Activated CD8-positive, alpha-beta T cell treated with anti-CD3 and anti-CD28 coated beads, Interleukin-2, amount 10 ng/mL, durations not matched to agents 7 days and 5 days (primary cell): ENCODE measurements around the gene GSG1L. TPM values are rescaled to one million over a fixed set of nuclear protein-coding genes. Genes with fewer than 3 reads are reported as not detected.

Experiments used
- ATAC-seq: fragments of 150-1000 bp; cut with Tn5 transposase; one replicate; pipeline ENCODE4 v1.10.0; 2021; ENCODE audit warnings: moderate library complexity
- CTCF ChIA-PET: fragments of 350-600 bp; sonication (Branson Sonifier 250); formaldehyde crosslinking; loops from one replicate; lab custom pipeline; 2021; ENCODE audit warnings: antibody characterized with exemption; lab: Charles Lee
- POLR2A ChIA-PET: fragments of 350-600 bp; sonication (Branson Sonifier 250); formaldehyde crosslinking; loops from one replicate; lab custom pipeline; 2021; ENCODE audit warnings: antibody characterized with exemption; lab: Charles Lee
- DNase-seq: peaks from one replicate; pipeline ENCODE4 v3.0.0-alpha.2; 2020
- H3K27ac Mint-ChIP-seq: one replicate; pipeline ENCODE4 v1.8.0; 2021; ENCODE audit warnings: mild to moderate bottlenecking, mixed read lengths
- H3K27me3 Mint-ChIP-seq: one replicate; pipeline ENCODE4 v1.8.0; 2021; ENCODE audit warnings: low read depth, mixed read lengths
- H3K36me3 Mint-ChIP-seq: one replicate; pipeline ENCODE4 v1.8.0; 2021; ENCODE audit warnings: low read depth, mixed read lengths
- H3K4me1 Mint-ChIP-seq: one replicate; pipeline ENCODE4 v1.8.0; 2021; ENCODE audit warnings: low read depth, mixed read lengths
- H3K4me3 Mint-ChIP-seq: one replicate; pipeline ENCODE4 v1.8.0; 2021; ENCODE audit warnings: mild to moderate bottlenecking, mixed read lengths
- H3K9me3 Mint-ChIP-seq: one replicate; pipeline ENCODE4 v1.8.0; 2022; ENCODE audit warnings: mixed read lengths; ENCODE audit not compliant: insufficient read depth
- total RNA-seq, 2 experiments: library from RNA; stranded (reverse); gene quantifications; one replicate each; pipeline ENCODE4 v1.2.3, GENCODE V29; 2021

Gene GSG1L
- total RNA-seq, 2 experiments from 2014 or later = 0.08 to 0.39 TPM

DNA sequence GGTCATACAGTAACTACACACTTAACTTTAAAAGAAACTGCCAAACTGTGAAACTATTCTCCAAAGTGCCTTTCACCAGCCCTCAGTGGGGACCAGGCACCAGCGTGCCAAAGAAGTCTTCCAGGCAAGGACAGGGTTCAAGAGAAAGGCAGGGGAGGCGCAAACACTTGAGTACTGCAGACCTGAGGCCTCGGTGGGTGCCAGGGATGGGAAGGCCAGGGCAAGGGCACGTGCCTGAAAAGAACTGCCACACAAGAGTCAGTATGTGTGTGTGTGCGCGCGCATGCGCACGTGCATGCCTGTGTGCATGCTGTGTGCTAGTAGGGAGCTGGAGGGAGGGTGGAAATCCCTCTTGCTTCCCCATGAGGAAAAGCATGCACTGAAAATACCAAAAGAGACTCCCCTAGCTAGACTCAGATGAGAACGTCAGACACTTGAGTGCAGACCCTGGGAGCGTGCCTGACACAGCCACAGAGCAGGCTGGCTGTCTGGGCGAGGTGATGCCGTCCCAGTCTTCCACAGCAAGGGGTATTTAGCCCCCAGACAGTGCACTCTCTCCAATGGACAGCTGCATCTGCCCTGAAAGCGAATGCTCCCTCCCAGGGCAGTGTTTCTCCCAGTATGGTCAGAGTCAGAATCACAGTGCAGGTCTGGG lies 40.1 kb upstream of the GSG1L start:
- ChIA-PET POLR2A (no interaction called here), CTCF (no interaction called here)
- DNase-seq = no peak
- no peaks in the 10 kb centered on the region for H3K4me1 Mint-ChIP-seq
- no peaks in the 10 kb centered on the region for H3K27me3 Mint-ChIP-seq
- H3K27ac Mint-ChIP-seq = peak overlapping the region; percentile 17
- no peak overlapping the region for H3K4me3 Mint-ChIP-seq
- H3K9me3 Mint-ChIP-seq = no peaks in the 10 kb centered on the region
- ATAC-seq = no peak
- peaks cover 87% of the 10 kb centered on the region for H3K36me3 Mint-ChIP-seq

DNA sequence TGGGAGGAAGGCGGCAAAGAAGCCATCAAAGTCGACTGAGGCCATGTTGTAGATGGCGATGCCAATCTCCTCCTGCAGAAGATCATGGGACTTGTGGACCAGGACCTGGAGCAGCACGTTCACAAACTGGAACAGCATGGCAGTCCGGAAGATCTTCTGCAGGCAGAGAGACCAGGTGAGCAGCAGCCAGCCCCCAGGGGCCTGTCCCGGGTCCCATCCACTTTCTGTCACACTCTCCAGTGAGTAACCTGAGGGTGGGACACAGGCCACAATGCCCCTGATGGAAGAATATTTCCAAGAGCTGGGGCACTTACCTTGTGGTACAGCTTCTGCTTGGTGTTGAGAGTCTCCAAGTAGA lies 38.0 kb upstream of the GSG1L start:
- POLR2A ChIA-PET = no interaction called here

DNA sequence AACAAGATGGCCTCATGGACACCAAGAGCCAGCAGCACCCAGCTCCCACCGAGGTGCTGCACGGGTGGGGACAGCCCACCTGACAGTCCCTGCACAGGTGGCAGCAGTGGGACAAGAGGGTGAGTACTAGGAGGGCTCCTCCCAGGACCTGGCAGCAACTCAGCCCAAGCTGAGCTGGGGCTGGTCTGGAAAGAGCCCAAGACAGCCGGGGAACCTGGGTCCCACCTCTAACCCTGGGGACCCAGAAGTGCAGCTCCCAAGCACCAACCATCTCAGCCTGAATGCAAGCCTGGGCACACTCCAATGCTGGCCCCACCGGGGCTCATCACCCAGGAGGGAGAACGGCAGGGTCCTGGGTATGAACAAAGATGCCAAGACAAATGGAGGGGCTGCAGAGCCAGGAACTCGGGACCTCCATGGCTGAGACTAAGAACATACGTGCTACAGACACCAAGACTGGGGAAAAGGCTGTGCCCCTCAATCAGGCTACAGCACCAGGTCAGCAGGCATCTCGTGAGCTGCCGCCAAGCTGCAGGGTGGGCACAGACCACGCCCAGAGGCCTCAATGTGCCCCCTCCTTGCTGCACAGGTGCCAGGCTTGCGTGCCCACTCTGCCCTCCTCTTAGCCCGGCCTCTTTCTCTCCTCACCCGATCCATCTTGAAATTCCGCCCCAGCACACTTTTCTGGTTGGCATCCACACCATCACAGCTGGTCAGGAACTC lies 37.5 kb upstream of the GSG1L start:
- H3K27ac Mint-ChIP-seq = no peak overlapping the region
- H3K9me3 Mint-ChIP-seq = no peaks in the 10 kb centered on the region
- H3K36me3 Mint-ChIP-seq = peaks cover 77% of the 10 kb centered on the region
- CTCF ChIA-PET = interaction anchor here (1.1 kb wide), 1 partner anchor 117 kb away, joined by 3 read pairs; no protein-coding TSS in a partner anchor
- POLR2A ChIA-PET = no interaction called here
- H3K4me1 Mint-ChIP-seq = no peaks in the 10 kb centered on the region
- H3K27me3 Mint-ChIP-seq = no peaks in the 10 kb centered on the region
- H3K4me3 Mint-ChIP-seq = no peak overlapping the region
- DNase-seq (no peak), ATAC-seq (no peak)

More for the DNA sequence above, 38.0 kb upstream of the GSG1L start:
- H3K27me3 Mint-ChIP-seq = no peaks in the 10 kb centered on the region
- no peaks in the 10 kb centered on the region for H3K9me3 Mint-ChIP-seq
- H3K4me1 Mint-ChIP-seq = no peaks in the 10 kb centered on the region
- DNase-seq (no peak), ATAC-seq (no peak)
- H3K4me3 Mint-ChIP-seq = no peak overlapping the region
- peaks cover 80% of the 10 kb centered on the region for H3K36me3 Mint-ChIP-seq
- H3K27ac Mint-ChIP-seq = no peak overlapping the region
- CTCF ChIA-PET = no interaction called here

DNA sequence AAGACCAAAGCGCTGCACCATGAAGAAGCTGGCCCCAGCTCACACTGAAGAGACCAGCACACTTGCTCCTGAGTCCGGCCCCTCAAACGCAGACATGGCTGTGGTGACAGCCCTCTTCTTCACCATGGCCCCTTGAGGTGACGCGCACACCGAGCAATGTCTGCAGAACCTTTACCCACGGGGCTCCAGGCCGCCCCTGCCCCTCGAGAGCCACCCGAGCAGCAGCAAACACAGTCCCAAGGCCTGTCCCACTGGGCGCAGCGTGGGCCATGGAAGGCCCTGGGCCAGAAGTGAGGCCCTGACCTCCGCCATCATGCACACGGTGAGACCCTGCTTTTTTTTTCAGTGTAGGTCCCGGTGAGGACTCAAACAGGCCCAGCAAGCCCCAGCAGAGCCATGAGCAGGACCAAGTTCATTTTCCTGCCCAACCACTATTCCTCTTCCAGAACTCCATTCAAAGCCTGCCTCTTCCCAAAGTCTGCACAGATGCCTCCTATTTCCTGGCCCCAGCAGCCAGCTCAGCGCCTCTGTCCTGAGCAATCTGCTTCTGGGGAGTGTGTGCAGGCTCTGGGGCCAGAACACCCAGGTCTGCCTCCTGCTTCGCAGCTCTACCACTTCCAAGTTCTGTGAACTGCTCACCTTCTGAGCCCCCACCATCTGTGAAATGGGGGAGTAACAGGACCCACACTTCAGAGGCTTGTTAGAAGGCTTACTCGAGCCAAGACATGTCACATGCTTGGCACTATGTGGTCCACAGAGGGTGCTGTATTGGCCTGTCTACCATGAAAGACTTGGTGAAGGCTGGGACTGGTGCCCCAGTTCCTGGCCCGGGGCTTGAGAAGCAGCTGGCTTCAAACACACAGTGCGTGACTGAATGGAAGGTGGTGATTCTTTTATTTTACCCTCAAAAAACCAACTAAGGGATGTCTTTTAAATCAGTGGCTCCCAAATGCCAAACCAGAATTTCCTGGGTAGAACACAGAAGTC lies 35.7 kb upstream of the GSG1L start:
- Mint-ChIP-seq H3K27me3 (no peaks in the 10 kb centered on the region), H3K36me3 (peaks cover 59% of the 10 kb centered on the region), H3K4me1 (no peaks in the 10 kb centered on the region), H3K4me3 (no peak overlapping the region), H3K27ac (no peak overlapping the region), H3K9me3 (no peaks in the 10 kb centered on the region)
- no peak for ATAC-seq
- POLR2A ChIA-PET = no interaction called here
- CTCF ChIA-PET = interaction anchor here (1.1 kb wide), 1 partner anchor 118 kb away, joined by 3 read pairs; no protein-coding TSS in a partner anchor
- no peak for DNase-seq

DNA sequence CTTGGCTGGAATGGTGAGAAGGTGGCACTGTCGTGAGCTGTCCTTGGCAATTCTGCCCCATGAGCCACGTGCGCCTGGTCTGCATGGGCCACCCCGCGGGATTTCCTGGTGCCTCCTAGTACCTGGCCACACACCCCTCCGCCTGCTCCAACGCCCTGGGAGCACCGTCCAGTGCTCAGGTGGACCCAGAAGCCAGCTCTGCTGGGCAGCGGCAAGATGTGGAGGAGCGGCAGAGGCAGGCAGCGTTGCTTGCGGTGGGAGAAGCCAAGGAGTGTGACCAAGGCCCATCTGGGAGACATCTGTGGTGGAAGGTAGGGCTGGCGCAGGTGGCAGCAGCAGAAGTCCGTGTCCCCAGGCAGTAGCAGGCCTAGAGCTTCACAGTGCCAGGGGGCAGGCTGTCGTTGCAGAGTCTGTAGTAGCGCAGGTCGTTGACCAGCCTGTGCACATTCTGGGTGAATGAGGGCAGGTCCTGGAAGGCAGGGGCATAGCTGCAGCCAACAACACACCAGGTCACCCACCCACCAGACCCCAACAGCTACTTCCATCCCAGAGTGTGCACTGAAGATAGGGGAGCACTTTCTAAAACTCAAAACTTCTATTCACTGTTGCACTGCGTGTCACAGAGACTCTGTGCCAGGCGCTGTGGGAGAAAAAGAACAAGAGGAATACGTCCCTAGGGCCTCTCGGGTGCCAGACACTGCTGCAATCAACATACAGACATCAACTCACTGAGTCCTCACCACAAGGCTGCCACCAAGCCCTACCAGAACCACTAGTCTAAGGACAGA lies 34.9 kb upstream of the GSG1L start:
- Mint-ChIP-seq H3K4me3 (no peak overlapping the region), H3K27ac (no peak overlapping the region), H3K4me1 (no peaks in the 10 kb centered on the region), H3K27me3 (no peaks in the 10 kb centered on the region), H3K36me3 (peaks cover 51% of the 10 kb centered on the region), H3K9me3 (no peaks in the 10 kb centered on the region)
- CTCF ChIA-PET = no interaction called here
- no peak for ATAC-seq
- no peak for DNase-seq
- POLR2A ChIA-PET = no interaction called here

DNA sequence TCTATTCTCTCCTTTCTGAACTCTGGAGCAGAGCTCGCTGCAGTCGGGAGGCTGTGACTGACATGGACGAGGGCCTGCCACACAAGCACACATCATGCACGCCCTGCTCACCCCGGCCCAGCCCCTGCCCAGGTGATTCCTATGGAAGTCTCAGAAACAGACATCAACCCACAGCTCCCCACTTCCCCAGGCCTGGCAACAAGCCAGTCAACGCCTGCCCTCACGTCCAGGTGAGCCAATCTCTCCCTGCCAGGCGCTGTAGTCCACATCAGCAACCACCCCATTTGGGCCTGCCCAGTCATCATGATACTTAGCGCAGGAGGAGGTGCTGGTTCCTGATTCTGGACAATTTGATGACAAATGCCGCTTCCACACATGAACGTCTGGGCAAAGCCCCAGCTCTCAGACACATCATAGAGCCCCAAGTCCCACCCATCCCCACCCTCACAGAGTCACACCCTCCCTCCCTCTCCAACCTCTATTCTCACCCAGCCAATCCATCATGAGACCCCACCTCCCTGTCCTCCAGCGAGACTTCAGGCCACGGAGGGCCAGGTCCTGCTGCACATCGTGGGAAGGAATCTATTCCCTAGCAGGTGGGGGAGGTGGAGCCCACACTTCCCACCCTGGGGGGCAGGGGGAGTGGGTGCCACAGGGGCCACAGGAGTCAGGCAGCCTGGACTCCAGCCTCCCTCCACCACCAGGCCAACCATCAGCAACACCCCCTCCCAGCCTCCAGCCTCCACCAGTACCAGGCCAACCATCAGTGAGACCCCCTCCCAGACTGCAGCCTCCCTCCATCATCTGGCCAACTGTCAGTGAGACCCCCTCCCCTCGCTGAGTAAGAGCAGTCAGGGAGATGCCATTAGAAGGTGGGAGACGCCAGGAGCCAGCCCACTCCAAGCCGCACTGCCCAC lies 33.7 kb upstream of the GSG1L start:
- ChIA-PET POLR2A (no interaction called here), CTCF (no interaction called here)
- H3K9me3 Mint-ChIP-seq = no peaks in the 10 kb centered on the region
- H3K4me3 Mint-ChIP-seq = no peak overlapping the region
- H3K36me3 Mint-ChIP-seq = peaks cover 44% of the 10 kb centered on the region
- DNase-seq (no peak), ATAC-seq (no peak)
- no peaks in the 10 kb centered on the region for H3K27me3 Mint-ChIP-seq
- no peaks in the 10 kb centered on the region for H3K4me1 Mint-ChIP-seq
- no peak overlapping the region for H3K27ac Mint-ChIP-seq

DNA sequence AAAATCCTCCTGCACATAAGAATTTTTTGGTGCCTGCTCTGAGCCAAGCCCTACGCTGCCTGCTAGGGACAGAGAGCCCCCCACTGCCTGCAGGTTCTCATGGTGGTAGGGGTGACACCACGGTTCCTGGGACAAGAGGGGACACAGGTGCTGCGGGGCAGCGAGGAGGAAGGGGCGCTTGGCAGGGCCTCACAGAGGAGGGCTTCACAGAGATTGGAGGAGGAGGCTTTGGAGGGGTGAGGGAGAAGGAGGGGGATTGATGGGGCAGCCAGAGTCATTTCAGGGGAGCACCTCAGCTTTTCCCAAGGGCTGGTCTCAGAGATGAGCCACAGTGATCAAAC lies 29.8 kb upstream of the GSG1L start:
- DNase-seq (no peak), ATAC-seq (no peak)
- Mint-ChIP-seq H3K4me1 (no peaks in the 10 kb centered on the region), H3K4me3 (no peak overlapping the region), H3K9me3 (no peaks in the 10 kb centered on the region), H3K36me3 (peaks cover 18% of the 10 kb centered on the region), H3K27me3 (no peaks in the 10 kb centered on the region), H3K27ac (no peak overlapping the region)
- ChIA-PET POLR2A (no interaction called here), CTCF (no interaction called here)

DNA sequence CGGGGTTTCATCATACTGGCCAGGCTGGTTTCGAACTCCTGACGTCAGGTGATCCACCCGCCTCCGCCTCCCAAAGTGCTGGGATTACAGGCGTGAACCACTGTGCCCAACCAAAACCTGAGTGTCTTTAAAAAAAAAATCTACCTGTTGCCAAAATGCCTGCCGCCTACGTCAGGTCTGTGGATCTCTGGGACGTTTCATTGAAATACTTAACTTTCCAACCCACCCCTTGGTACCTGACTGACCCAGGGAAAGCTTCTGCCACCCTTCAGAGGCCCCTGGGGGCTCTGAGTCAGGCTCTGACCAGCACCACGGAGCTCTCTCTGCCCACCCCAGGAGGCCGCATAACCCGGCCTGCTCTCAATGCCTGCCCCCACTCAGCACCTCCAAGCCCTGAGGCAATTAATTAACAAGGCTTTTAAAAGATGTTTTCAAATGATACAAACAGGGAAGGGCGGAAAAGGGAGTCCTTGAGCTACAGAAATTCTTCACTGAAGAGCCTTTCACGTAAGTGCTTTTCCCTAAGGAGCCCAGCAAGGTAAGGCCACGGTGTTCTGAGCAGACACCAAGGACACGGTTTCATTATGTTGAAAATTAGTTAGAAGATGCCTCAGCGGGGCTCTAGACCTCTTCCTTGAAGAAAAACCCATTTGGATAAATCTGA lies 29.3 kb upstream of the GSG1L start:
- DNase-seq = no peak
- no peak for ATAC-seq
- Mint-ChIP-seq H3K4me1 (no peaks in the 10 kb centered on the region), H3K27ac (no peak overlapping the region), H3K4me3 (no peak overlapping the region), H3K9me3 (no peaks in the 10 kb centered on the region), H3K36me3 (peaks cover 14% of the 10 kb centered on the region), H3K27me3 (no peaks in the 10 kb centered on the region)
- ChIA-PET CTCF (no interaction called here), POLR2A (no interaction called here)

DNA sequence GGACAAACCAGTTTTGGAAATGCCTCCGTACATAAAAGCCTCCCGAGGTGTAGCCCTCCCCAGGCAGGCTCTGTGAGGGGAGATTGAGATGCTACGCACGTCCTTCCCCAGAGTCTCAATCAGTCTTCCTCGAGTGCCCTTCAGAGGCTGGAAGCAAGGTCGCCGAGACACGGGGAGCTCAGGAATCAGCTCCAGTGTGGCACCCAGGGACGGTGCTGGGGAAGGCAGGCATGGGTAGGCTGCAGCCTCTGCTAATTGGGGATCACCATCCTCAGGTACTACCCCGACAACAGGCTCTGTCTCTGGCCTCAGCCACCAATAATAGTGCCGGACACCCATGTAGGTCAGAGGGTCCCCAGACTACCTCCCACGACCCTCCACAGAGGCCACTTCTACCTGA lies 28.1 kb upstream of the GSG1L start:
- Mint-ChIP-seq H3K4me3 (no peak overlapping the region), H3K27ac (no peak overlapping the region), H3K4me1 (no peaks in the 10 kb centered on the region), H3K27me3 (no peaks in the 10 kb centered on the region), H3K9me3 (no peaks in the 10 kb centered on the region), H3K36me3 (peaks cover 6% of the 10 kb centered on the region)
- ChIA-PET CTCF (interaction anchor here (1.0 to 1.9 kb wide), 2 partner anchors 21 kb away, joined by 3 to 7 read pairs; no protein-coding TSS in a partner anchor), POLR2A (no interaction called here)
- ATAC-seq (no peak), DNase-seq (no peak)

DNA sequence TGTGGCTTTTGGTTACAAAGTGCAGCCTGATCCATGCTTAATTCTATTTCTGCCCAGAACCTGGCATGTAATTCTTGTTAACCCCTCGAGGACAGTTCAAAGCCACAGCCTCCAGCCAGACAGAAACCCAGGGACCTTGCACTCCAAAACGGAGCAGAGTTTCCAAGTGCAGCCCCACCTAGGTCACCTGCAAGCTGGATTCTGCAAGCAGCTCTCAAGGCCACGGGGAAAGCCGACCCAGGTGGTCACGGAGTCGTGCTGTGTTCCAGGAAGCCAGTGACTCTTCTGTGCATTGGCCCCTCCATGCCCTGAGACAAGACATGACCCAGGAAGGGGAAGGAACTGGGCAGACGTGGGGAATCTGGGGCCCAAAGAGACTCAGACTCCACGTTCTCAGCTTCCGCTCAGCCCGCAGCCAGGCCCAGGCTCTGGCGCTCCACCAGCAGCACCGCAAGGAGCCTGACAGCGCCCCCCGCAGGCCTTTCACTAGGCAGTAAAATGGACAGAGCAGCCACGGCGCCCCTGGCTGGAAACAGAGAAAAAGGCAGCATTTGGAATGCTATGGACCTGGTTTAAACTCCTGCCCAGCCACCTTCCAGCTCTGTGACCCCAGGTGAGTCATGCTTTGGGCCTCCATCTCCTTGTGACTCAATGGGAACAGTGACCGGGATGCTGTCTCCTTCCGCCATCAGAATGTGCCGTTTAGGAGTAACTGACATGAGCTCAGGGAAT lies 27.3 kb upstream of the GSG1L start:
- H3K9me3 Mint-ChIP-seq = no peaks in the 10 kb centered on the region
- no peak for ATAC-seq

More for the DNA sequence above, 27.3 kb upstream of the GSG1L start:
- POLR2A ChIA-PET = no interaction called here
- Mint-ChIP-seq H3K4me3 (no peak overlapping the region), H3K4me1 (no peaks in the 10 kb centered on the region), H3K27ac (no peak overlapping the region), H3K27me3 (no peaks in the 10 kb centered on the region), H3K36me3 (peaks cover 5% of the 10 kb centered on the region)
- no peak for DNase-seq
- CTCF ChIA-PET = interaction anchor here (0.9 to 1.9 kb wide), 3 partner anchors 20 to 127 kb away, joined by 3 to 7 read pairs (median 3); no protein-coding TSS in a partner anchor
